Esophagus muscularis mucosa (tissue), 3 donors: ENCODE measurements around the gene SPOCD1.

Experiments
- CTCF ChIP-seq, 3 experiments: fragments of 200-600 bp in 2 of 3; fragments of 450-650 bp in 1 of 3; sonication (generic) in 2 of 3; IDR thresholded peaks; one replicate each; pipeline ENCODE4 v1.5.1; 2017 to 2019; ENCODE audit warnings: antibody characterized with exemption in 3 of 3, mild to moderate bottlenecking in 2 of 3, moderate library complexity in 1 of 3
- POLR2A ChIP-seq: fragments of 450-650 bp; IDR thresholded peaks from one replicate; pipeline ENCODE4 v1.6.1; 2017; ENCODE audit warnings: antibody characterized with exemption, moderate library complexity, mild to moderate bottlenecking, low read depth
- POLR2AphosphoS5 ChIP-seq, 2 donors: sonication (generic); formaldehyde crosslinking; IDR thresholded peaks; one replicate each; pipeline ENCODE4 v1.6.1; 2017; ENCODE audit warnings: antibody characterized with exemption in 2 of 2

DNA sequence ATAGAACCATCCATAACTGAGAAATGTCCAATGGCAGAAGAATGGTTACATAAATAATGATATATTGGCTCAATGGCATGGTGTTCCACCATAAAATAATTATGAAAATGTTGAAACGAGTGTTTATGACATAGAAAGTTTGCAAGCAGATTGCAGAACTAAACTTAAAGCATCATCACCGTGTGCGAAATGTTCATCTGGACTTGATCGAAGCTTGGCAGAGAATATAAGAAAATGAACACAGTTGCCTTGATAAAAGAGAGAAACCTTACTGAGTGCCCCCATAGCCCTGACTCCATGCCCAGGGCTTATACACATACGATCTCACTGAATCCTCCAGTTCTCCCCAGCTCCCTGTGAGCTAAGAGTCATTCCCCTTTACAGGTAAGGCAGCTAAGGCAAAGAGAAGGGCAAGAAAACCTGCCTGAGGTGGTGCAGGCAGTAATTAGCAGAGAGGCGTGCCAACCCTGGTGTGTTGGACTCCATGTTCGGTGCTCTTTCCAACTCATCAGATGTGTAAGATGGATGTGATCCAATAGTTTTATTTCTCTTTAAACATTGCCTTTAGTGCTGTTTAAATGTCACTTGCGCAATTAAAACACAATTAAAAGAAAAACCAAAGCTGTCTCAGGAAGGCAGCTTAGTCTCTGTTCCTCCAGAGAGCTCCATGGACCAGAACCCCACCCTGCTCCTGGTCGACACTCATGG is 21.8 kb upstream of the SPOCD1 start:
- no peak for TF ChIP-seq CTCF (IDR thresholded peaks at IDR 0.05)
- no peak for TF ChIP-seq POLR2AphosphoS5 (IDR thresholded peaks at IDR 0.05)
- TF ChIP-seq POLR2A: no peak
